ENCODE data around the gene GPR26. TPM values are rescaled to one million over a fixed set of nuclear protein-coding genes. Genes with fewer than 3 reads are reported as not detected.

Gene GPR26
- total RNA-seq, 2 experiments from 2014 or later: not detected

- CTCF ChIA-PET (ENCODE audit: unreplicated experiment): no interaction called here
- Histone ChIP-seq H3K79me2 (ENCODE audit: insufficient read depth, low read depth, low read length) (no peaks in the 10 kb centered on the region), H4K20me1 (ENCODE audit: insufficient read depth, low read length) (no peaks in the 10 kb centered on the region), H3K4me2 (ENCODE audit: low read length) (no peak overlapping the region), H3K36me3 (ENCODE audit: insufficient read depth, low read length) (no peaks in the 10 kb centered on the region), H3K9me3 (ENCODE audit: low read length) (no peaks in the 10 kb centered on the region), H3K9me2 (ENCODE audit: insufficient read depth, low read length) (no peaks in the 10 kb centered on the region), H3K4me1 (ENCODE audit: insufficient read depth, low read length, poor library complexity, severe bottlenecking) (no peaks in the 10 kb centered on the region), H2AFZ (ENCODE audit: low read length) (no peak overlapping the region), H3K27ac (ENCODE audit: low read depth, low read length, poor library complexity, severe bottlenecking) (no peak overlapping the region), H3K4me3 (ENCODE audit: low read depth, low read length, poor library complexity, severe bottlenecking) (no peak overlapping the region)
- POLR2A ChIA-PET: no interaction called here
- intact Hi-C loops (cut with micrococcal nuclease; ENCODE audit: unreplicated experiment): no loop called here
- no TSS peak for BruUV-seq (replicated peaks)
- no peak for DNase-seq (ENCODE audit: low spot score)
- TF ChIP-seq EZH2phosphoT487 (IDR thresholded peaks at IDR 0.05; ENCODE audit: borderline replicate concordance, low read depth, low read length): no peak
- TF ChIP-seq, protein P1, sequence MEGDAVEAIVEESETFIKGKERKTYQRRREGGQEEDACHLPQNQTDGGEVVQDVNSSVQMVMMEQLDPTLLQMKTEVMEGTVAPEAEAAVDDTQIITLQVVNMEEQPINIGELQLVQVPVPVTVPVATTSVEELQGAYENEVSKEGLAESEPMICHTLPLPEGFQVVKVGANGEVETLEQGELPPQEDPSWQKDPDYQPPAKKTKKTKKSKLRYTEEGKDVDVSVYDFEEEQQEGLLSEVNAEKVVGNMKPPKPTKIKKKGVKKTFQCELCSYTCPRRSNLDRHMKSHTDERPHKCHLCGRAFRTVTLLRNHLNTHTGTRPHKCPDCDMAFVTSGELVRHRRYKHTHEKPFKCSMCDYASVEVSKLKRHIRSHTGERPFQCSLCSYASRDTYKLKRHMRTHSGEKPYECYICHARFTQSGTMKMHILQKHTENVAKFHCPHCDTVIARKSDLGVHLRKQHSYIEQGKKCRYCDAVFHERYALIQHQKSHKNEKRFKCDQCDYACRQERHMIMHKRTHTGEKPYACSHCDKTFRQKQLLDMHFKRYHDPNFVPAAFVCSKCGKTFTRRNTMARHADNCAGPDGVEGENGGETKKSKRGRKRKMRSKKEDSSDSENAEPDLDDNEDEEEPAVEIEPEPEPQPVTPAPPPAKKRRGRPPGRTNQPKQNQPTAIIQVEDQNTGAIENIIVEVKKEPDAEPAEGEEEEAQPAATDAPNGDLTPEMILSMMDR (conservative IDR thresholded peaks at IDR 0.05; ENCODE audit: low read length): no peak
Observed at GRCh38 chr10:123683865-123684264, 17.7 kb downstream of the GPR26 start.

GRCh38 chr10:123685260-123685659 is 19.1 kb downstream of the GPR26 start:
- no peak overlapping the region for H3K4me3 ChIP-seq (ENCODE audit: low read depth, low read length, poor library complexity, severe bottlenecking)
- TF ChIP-seq EZH2phosphoT487 (IDR thresholded peaks at IDR 0.05; ENCODE audit: borderline replicate concordance, low read depth, low read length): no peak
- TF ChIP-seq, protein P1 (conservative IDR thresholded peaks at IDR 0.05; ENCODE audit: low read length): no peak
- no peak overlapping the region for H3K27ac ChIP-seq (ENCODE audit: low read depth, low read length, poor library complexity, severe bottlenecking)
- no peaks in the 10 kb centered on the region for H3K79me2 ChIP-seq (ENCODE audit: insufficient read depth, low read depth, low read length)
- BruUV-seq (replicated peaks): no TSS peak
- no peak for DNase-seq (ENCODE audit: low spot score)
- no peak overlapping the region for H3K4me2 ChIP-seq (ENCODE audit: low read length)
- H3K9me2 ChIP-seq (ENCODE audit: insufficient read depth, low read length): no peaks in the 10 kb centered on the region
- no peaks in the 10 kb centered on the region for H3K36me3 ChIP-seq (ENCODE audit: insufficient read depth, low read length)
- POLR2A ChIA-PET: no interaction called here
- CTCF ChIA-PET (ENCODE audit: unreplicated experiment): no interaction called here
- no peaks in the 10 kb centered on the region for H3K9me3 ChIP-seq (ENCODE audit: low read length)
- no peaks in the 10 kb centered on the region for H3K4me1 ChIP-seq (ENCODE audit: insufficient read depth, low read length, poor library complexity, severe bottlenecking)
- no peaks in the 10 kb centered on the region for H4K20me1 ChIP-seq (ENCODE audit: insufficient read depth, low read length)
- intact Hi-C loops (cut with micrococcal nuclease; ENCODE audit: unreplicated experiment): no loop called here
- H2AFZ ChIP-seq (ENCODE audit: low read length): no peak overlapping the region

DNA sequence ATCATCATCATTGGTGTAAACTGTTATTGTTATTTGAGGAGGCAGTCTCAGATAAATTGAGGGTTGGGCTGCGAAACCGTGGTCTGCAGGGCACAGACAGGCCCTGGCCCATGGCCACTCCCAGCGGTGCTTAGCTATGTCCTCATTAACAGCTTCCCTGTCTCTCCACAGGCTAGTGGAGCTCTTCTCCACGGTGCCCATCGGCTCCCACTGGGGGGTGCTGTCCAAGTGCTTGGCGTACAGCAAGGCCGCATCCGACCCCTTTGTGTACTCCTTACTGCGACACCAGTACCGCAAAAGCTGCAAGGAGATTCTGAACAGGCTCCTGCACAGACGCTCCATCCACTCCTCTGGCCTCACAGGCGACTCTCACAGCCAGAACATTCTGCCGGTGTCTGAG is 21.6 kb downstream of the GPR26 start:
- no peak overlapping the region for H3K4me2 ChIP-seq (ENCODE audit: low read length)

More for the DNA sequence above, 21.6 kb downstream of the GPR26 start:
- no peaks in the 10 kb centered on the region for H3K9me3 ChIP-seq (ENCODE audit: low read length)
- CTCF ChIA-PET (ENCODE audit: unreplicated experiment): no interaction called here
- DNase-seq (ENCODE audit: low spot score): no peak
- H3K4me3 ChIP-seq (ENCODE audit: low read depth, low read length, poor library complexity, severe bottlenecking): no peak overlapping the region
- no peak overlapping the region for H2AFZ ChIP-seq (ENCODE audit: low read length)
- H3K27ac ChIP-seq (ENCODE audit: low read depth, low read length, poor library complexity, severe bottlenecking): no peak overlapping the region
- BruUV-seq (replicated peaks): no TSS peak
- TF ChIP-seq, protein P1 (conservative IDR thresholded peaks at IDR 0.05; ENCODE audit: low read length): no peak; the same call in 1 of the 2 replicates
- no peak for TF ChIP-seq EZH2phosphoT487 (IDR thresholded peaks at IDR 0.05; ENCODE audit: borderline replicate concordance, low read depth, low read length)
- H3K9me2 ChIP-seq (ENCODE audit: insufficient read depth, low read length): no peaks in the 10 kb centered on the region
- intact Hi-C loops (cut with micrococcal nuclease; ENCODE audit: unreplicated experiment): no loop called here
- no peaks in the 10 kb centered on the region for H3K79me2 ChIP-seq (ENCODE audit: insufficient read depth, low read depth, low read length)
- no peaks in the 10 kb centered on the region for H3K36me3 ChIP-seq (ENCODE audit: insufficient read depth, low read length)
- POLR2A ChIA-PET: no interaction called here
- H3K4me1 ChIP-seq (ENCODE audit: insufficient read depth, low read length, poor library complexity, severe bottlenecking): no peaks in the 10 kb centered on the region
- H4K20me1 ChIP-seq (ENCODE audit: insufficient read depth, low read length): no peaks in the 10 kb centered on the region

Data from OCI-LY7 (cell line).